ENCODE measurements around the gene TMEM190. TPM values are rescaled to one million over a fixed set of nuclear protein-coding genes. Genes with fewer than 3 reads are reported as not detected.
A peak's percentile ranks its signal among the peaks of the same experiment; 100 is the strongest.

The TMEM190 gene
- total and polyA plus RNA-seq, 9 of the 15 experiments (the other 6 are each of a cell fraction or from before 2014, with no cell fraction given) = not detected

GRCh38 chr19:55339105-55339888 lies 37.3 kb upstream of the TMEM190 start, which contains the start of gene KMT5C (continued):
- peak; percentile 90 for TF ChIP-seq EGR1 (conservative IDR thresholded peaks at IDR 0.05)
- no peak for TF ChIP-seq BCL6 (CRISPR knock-in tag; IDR thresholded peaks at IDR 0.05)
- peak; percentile 98 for TF ChIP-seq MBD2 (IDR thresholded peaks at IDR 0.05; ENCODE audit: borderline replicate concordance, low read depth)
- TF ChIP-seq, protein P1, sequence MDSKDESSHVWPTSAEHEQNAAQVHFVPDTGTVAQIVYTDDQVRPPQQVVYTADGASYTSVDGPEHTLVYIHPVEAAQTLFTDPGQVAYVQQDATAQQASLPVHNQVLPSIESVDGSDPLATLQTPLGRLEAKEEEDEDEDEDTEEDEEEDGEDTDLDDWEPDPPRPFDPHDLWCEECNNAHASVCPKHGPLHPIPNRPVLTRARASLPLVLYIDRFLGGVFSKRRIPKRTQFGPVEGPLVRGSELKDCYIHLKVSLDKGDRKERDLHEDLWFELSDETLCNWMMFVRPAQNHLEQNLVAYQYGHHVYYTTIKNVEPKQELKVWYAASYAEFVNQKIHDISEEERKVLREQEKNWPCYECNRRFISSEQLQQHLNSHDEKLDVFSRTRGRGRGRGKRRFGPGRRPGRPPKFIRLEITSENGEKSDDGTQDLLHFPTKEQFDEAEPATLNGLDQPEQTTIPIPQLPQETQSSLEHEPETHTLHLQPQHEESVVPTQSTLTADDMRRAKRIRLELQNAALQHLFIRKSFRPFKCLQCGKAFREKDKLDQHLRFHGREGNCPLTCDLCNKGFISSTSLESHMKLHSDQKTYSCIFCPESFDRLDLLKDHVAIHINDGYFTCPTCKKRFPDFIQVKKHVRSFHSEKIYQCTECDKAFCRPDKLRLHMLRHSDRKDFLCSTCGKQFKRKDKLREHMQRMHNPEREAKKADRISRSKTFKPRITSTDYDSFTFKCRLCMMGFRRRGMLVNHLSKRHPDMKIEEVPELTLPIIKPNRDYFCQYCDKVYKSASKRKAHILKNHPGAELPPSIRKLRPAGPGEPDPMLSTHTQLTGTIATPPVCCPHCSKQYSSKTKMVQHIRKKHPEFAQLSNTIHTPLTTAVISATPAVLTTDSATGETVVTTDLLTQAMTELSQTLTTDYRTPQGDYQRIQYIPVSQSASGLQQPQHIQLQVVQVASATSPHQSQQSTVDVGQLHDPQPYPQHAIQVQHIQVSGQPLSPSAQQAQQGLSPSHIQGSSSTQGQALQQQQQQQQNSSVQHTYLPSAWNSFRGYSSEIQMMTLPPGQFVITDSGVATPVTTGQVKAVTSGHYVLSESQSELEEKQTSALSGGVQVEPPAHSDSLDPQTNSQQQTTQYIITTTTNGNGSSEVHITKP (IDR thresholded peaks at IDR 0.05; ENCODE audit: partially characterized antibody) = peak; percentile 33
- no peak for TF ChIP-seq ZNF766 (CRISPR knock-in tag; conservative IDR thresholded peaks at IDR 0.05)
- 0 out of 4 replicates have a peak, but pooled peaks of 1 of the 2 experiments have one; percentile 27 for TF ChIP-seq KDM4B (IDR thresholded peaks at IDR 0.05; ENCODE audit: borderline replicate concordance in 2 of 2, low read depth in 1 of 2)
- TF ChIP-seq ZNF3 (CRISPR knock-in tag; IDR thresholded peaks at IDR 0.05) = no peak
- TF ChIP-seq CHD4 (IDR thresholded peaks at IDR 0.05; ENCODE audit: insufficient read depth, insufficient replicate concordance, low read depth, low read length, poor library complexity, severe bottlenecking) = no peak
- no peak for TF ChIP-seq ZNF232 (CRISPR knock-in tag; IDR thresholded peaks at IDR 0.05)
- TF ChIP-seq HDAC3 (IDR thresholded peaks at IDR 0.05; ENCODE audit: borderline replicate concordance, partially characterized antibody) = no peak
- TF ChIP-seq ILF3 (IDR thresholded peaks at IDR 0.05; ENCODE audit: borderline replicate concordance) = no peak
- TF ChIP-seq ZNF133 (CRISPR knock-in tag; IDR thresholded peaks at IDR 0.05) = no peak
- TF ChIP-seq ZNF655 (CRISPR knock-in tag; IDR thresholded peaks at IDR 0.05) = no peak
- no peak for TF ChIP-seq NFIX (CRISPR knock-in tag; IDR thresholded peaks at IDR 0.05; ENCODE audit: low read depth)
- no peak for TF ChIP-seq NKRF (IDR thresholded peaks at IDR 0.05; ENCODE audit: borderline replicate concordance)
- no peak for TF ChIP-seq ERF (CRISPR knock-in tag; IDR thresholded peaks at IDR 0.05)
- no peak for TF ChIP-seq SMARCB1 (IDR thresholded peaks at IDR 0.05; ENCODE audit: insufficient read length, low read depth)
- no peak for TF ChIP-seq CBX1 (IDR thresholded peaks at IDR 0.05; ENCODE audit: low read depth)
- TF ChIP-seq BRF1 (IDR thresholded peaks at IDR 0.05; ENCODE audit: borderline replicate concordance, extremely low read depth, insufficient read length) = no peak
- no peak for TF ChIP-seq ZBTB2 (IDR thresholded peaks at IDR 0.05)

All from K562 (cell line).